Activated CD4-positive, alpha-beta T cell treated with anti-CD3 and anti-CD28 coated beads, Interleukin-2, Interleukin-4, amounts not matched to agents 100 ng/mL and 50 ng/mL, durations not matched to agents 16 hours and 8 hours (primary cell): ENCODE measurements around the gene NFATC3.
A peak's percentile ranks its signal among the peaks of the same experiment; 100 is the strongest.

ENCODE experiments used
- DNase-seq: peaks from one replicate; pipeline ENCODE4 v3.0.0-alpha.2; 2020; ENCODE audit warnings: low spot score

The NFATC3 gene

DNA sequence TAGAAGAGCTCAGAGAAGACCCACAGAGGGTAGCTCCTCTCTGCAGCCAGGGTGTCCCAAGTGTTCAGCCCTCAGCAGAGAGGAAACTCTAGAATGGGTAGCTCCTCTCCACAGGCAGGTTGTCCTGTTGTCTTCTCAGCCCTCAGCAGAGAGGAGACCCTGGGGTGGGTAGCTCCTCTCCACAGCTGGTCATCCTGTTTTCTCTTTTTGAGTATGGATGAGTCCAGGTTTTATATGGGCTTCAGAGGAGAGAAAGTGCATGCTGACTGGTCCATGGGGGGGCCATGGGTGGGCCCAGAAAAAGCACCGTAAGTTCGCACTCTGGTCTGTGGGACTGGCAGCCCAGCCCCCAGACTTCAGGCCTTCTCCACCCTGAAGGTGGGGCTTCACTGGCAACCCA is 102.3 kb downstream of the NFATC3 start:
- DNase-seq = no peak

DNA sequence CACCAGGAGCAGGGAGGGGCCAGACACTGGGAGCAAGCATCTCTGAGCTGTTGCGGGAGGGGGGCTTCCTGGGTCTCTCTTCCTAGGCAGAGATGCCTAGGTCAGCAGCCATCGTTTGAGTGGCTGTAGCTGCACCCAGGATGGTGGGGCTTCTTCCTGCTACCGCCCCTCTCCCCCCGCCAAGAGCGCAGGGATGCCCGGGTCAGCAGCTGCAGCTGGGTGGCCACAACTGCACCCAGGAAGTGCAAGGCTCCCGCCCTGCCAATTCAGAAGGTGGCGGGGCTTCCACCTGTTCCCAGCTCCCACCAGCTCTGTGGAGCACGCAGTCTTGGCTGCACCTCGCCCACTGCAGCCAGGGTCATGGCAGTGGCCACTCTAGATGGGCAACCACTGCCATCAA is 103.0 kb downstream of the NFATC3 start:
- DNase-seq = no peak

DNA sequence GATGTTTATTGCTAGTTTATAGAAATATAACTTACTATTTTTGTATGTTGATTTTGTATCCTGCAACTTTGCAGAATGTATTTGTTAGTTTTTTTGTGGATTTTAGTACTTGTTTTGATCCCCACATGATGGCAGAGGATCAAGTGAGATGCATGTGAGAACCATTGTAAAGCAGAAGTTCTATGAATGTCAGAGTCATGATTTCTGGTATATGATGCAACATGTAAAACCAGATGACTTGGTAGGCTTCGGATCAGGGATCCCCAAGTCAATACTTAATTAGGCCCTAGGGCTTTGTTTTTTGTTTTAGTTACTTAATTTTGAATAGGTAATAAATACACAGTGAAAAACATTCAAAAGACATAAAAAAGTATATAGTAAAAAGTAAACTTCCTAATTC is 104.9 kb downstream of the NFATC3 start:
- no peak for DNase-seq

DNA sequence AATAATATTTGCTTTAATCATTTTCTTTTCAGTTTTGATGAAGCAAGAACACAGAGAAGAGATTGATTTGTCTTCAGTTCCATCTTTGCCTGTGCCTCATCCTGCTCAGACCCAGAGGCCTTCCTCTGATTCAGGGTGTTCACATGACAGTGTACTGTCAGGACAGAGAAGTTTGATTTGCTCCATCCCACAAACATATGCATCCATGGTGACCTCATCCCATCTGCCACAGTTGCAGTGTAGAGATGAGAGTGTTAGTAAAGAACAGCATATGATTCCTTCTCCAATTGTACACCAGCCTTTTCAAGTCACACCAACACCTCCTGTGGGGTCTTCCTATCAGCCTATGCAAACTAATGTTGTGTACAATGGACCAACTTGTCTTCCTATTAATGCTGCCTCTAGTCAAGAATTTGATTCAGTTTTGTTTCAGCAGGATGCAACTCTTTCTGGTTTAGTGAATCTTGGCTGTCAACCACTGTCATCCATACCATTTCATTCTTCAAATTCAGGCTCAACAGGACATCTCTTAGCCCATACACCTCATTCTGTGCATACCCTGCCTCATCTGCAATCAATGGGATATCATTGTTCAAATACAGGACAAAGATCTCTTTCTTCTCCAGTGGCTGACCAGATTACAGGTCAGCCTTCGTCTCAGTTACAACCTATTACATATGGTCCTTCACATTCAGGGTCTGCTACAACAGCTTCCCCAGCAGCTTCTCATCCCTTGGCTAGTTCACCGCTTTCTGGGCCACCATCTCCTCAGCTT is 105.8 kb downstream of the NFATC3 start:
- no peak for DNase-seq

DNA sequence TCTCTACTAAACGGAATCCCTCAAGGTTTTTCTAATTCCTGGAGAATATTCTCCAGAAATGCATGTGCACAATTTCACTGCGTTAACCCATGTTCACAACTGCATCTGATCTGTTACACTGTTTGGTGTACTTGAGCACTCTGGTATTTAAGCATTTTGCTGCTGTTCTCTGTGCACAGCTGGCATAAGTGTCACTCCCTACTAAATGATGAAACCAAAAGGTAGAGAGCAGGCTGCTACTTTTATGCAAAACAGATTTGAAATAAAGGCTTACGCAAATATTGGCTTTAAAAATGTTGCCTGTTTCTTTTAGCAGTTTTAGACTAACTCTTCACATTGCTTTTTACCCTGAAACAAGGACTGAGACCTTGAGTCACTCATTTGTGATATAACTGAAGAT is 109.1 kb downstream of the NFATC3 start:
- no peak for DNase-seq

DNA sequence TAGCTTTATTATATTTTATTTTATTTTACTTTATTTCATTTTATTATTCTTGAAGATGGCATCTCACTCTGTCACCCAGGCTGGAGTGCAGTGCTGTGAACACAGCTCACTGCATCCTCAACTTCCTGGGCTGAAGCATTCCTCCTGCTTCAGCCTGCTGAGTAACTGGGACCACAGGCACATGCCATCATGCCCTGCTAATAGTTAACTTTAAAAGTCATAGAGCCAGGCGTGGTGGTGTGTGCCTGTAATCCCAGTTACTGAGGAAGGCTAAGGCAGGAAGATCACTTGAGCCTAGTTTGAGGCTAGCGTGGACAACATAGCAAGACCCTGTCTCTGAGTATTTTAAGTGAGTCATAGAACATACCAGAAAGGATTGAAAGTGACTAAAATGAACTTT is 112.1 kb downstream of the NFATC3 start:
- no peak for DNase-seq

DNA sequence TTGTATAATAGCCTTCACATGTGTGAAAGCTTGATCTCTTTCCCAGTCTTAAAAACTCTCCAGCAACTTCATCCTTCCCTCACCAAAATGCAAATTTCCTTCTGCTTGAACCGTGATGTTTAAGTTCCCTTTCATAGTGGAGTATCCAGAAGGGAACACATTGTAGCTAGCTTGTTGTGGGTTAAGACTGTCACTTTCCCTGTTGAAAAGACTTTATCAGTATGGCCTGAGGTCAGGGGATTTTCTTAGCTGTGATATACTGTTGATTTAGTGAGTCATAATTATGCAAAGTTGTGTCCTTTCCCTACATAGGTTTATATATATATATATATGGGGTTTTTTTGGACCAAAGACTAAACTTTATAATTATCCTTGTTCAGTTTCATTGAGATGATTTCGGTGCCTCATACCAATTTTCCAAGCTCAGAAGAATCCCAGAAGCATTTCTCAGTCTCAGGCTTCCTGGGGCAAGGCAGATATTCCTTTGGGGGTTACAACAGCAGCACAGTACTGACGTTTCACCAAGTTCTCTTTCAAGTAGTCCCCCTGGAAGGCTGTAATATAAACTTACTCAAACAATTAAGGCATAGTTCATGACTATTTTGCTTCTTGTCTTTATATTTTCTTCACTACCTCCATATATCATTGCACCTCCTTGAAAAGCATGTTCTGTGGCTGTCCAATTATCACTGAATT is 115.1 kb downstream of the NFATC3 start:
- no peak for DNase-seq

DNA sequence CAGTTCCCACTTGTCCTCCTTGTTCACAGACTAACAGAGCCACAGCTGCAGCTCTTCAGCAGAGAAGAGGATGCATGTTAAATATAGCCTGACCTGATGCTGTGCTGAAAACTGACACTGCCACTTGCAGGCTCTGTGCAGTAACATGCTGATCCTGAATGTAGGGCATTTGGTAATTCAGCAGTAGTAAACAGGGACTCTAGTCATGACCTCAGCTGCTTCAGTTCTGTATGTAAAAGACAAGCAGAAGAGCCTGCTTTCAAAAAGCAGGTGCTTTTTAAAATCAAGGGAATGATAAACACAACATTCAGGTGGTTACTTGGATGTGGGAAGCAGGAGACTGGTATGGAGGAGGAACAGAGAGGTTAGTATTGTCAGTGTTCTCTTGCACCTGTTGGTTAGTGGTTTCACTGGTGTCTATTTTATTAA is 116.9 kb downstream of the NFATC3 start:
- DNase-seq = no peak

DNA sequence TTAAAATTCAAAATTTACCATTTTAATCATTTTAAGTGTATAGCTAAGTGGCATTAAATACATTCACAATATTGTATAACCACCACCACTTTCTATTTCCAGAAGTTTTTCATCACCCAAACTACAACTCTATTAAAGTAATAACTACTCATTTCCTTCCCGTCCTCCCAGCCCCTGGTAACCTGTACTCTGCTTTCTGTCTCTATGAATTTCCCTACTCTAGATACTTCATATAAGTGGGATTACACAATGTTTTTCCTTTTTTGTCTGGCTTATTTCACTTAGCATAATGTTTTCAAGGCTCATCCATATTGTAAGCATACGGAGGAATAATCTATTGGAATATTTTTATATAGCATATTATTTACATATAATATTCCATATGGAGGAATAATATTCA is 121.1 kb downstream of the NFATC3 start:
- DNase-seq = no peak

DNA sequence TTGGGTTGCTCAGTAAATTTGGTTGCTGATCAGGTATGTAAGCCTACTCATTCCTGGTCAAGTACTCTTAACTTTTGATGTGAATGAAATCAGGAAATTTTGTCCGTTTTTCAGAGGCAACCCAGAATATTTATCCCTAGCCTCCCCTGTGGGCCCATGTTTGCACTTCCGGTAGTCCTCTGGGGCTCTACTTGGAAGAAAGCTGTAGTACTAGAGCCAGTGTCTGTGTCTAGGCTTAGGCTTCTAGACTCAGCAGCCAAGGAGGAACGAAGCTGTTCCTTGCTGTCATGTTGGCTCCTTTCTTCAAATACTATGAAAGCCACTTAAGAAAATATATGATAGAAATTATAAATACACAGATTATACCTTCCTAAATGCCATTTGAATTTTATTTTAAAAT is 129.6 kb downstream of the NFATC3 start:
- no peak for DNase-seq

DNA sequence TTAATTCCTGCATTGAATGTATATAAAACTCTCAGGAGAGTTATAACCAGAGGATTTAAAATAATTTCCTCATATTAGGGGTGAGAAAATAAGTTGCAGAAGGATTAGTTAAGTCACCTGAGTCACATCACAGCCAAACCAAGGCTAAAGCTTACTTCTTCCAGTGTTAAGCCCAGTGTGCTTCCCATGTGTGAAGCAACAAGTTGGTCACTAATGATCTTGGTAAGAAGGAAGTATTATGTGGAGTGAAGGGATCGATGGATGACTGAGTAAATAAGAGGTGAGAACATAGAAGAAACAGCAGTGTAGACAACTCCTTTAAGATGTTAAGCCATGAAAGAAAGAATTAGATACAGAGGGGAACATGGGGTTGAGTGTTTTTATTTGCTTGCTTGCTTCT is 130.1 kb downstream of the NFATC3 start:
- DNase-seq = no peak

DNA sequence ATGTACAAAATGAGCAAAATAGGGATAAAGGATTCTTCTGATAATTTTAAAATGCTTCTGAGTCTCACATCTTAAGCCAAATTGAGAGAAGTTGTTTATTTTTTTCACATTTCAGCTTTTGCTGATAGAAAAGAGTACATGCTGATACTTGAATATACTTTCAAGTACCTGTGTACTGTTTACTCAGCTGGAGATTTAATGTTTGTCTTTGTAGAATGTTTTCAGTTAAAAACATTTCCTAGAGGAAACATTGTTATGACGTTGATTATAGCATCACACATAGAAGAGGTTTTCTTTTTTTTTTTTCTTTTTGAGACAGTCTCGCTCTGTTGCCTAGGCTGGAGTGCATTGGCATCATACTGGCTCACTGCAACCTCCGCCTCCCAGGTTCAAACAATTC is 131.1 kb downstream of the NFATC3 start:
- no peak for DNase-seq

DNA sequence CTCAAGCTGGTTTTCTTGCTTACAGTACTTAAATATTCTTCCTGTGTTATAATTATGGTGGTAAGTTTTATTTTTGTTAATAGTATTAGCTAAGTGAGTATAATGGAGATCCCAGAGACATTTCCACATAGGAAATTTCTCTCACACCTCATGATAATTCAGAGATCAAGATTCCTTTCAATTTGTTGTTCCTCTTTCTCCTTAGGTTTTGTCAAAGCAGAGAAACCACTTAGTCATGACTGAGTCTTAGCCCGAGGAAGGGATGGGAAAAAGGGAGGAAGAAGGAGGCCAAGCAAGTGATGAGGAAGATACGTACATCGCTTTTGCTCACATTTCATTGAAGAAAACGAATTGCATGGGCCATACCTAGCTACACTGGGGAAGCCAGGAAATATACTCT is 132.3 kb downstream of the NFATC3 start:
- no peak for DNase-seq

DNA sequence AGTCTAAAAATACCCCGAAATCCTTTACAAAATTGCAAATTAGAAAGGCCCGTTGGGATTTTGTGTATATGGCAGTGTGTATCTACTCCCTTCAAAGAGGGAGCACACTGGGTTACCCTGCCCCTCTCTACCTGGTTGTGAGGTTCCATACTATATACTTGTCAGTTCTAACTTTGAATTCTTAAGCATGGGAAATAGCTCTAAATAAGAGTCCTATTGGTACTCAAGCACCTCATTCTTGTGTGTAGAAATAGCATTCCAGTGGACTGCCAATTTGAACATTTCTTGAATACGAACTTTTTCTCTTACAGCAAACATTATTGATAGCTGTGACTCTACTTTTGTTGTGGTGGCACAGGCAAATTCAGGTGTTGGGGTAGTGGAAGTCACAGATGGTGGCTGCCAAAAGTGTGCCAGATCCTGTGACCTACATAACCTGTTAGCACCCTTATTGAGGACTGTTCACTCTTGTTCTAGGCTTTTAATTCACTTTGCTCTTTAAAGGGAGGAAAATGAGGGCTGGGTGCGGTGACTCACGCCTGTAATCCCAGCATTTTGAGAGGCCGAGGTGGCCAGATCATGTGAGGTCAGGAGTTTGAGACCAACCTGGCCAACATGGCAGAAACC is 134.7 kb downstream of the NFATC3 start:
- DNase-seq = no peak

DNA sequence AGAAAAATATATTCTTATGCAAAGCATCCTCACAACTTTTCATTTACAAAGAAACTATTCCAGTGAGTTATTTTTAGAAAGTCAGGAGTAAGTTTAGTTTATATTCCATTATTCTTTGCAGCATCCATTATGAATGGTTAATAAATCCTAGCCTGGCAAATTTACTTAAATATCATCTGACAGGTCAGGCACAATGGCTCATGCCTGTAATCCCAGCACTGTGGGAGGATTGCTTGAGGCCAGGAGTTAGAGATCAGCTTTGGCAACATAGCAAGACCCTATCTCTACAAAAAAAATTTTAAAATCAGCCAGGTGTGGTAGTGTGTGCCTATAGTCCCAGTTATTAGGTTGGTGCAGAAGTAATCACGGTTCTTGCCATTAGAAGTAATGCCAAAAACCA is 137.9 kb downstream of the NFATC3 start:
- no peak for DNase-seq

DNA sequence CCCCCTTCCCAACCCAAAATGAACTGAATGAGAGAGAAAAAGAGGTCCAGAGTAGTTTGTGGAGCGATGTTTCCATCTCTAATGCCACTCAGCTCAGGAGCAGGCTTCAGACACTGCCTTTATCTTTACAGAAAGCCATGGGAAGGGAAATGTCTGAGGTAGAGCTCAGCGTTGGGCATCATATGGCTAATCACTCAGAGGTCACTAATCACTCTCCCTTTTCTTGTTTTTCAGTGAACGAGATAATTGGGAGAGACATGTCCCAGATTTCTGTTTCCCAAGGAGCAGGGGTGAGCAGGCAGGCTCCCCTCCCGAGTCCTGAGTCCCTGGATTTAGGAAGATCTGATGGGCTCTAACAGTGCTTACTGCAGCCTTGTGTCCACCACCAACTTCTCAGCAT is 140.9 kb downstream of the NFATC3 start:
- DNase-seq = no peak

DNA sequence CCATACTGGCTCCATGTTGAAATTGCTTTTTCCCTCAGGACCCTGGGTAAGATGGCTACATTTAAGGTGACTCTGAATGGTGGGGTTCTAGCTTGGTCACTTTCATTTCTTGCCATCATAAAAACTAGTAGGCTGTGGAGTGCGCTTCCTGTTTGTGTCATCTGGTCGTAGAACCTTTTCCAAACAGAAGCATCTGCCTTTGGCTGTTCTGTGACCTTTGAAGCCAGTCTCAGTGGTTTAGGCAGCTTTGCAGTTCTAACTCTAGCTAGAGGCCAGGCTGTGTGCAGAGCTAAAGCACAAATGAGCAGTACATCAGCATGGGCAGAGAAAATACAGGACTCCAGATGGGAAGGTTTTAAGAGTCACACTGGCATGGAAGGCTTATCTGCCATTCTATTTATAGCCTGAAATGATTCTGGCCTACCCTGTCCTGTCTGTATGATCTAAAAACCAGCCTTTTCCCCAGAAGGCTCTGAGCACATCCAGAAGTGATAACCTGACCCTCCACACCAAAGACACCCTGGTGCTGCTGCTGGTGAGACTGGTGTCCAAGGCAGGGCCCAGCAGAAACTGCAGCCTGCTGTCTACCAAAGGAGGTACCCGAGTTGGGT is 142.1 kb downstream of the NFATC3 start:
- DNase-seq = peak; percentile 31

DNA sequence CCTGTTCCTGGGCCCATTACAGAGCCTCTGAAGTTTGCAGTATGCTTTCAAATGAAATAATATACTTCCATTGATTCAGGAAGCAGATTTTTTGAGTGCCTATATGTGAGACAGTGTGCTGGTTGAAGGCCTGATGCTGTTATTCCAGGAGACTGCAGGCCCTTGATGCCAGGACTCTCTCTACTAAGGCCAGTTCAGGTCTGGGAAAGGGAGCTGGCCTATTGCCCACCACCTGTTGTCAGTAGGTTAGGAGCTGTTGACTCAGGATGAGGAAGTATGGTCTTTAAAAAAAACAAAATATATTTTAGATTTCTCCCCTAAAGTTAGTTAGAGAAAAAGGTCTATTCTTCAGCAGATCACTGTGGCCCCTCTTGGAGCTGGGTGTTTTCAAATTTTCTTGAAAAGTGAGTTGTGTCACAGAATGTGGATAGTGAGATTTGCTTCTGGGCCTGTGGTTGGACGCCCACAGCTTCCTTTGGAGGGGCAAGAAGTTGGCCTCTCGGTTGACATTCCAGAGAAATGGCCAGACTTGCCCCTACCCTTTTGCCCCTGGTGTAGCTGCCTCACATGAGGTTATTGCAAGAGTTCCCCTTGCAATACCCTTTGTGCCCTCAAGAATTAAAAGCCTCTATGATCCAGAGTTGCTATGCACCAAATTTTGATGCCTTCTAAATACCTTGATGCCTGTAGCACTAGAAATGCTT is 142.8 kb downstream of the NFATC3 start:
- DNase-seq = no peak

DNA sequence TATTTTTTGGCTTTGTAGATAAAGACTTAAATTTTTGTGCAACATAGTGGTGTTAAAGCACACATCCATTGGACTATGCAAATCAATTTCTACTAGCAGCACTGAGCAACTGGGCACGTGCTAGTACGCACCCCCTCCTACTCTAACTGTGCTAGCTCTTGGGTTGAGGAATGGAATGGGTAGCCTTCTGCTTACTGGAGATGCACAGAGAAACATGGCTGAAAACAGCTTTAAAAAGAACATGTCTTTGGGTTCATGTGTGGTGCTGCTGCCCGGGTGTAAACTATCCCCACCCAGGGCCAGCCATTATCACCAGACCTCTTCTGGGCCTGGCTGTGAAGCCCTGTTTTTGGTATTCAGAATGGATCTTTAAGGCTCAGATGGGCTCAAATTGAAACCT is 143.5 kb downstream of the NFATC3 start:
- no peak for DNase-seq

DNA sequence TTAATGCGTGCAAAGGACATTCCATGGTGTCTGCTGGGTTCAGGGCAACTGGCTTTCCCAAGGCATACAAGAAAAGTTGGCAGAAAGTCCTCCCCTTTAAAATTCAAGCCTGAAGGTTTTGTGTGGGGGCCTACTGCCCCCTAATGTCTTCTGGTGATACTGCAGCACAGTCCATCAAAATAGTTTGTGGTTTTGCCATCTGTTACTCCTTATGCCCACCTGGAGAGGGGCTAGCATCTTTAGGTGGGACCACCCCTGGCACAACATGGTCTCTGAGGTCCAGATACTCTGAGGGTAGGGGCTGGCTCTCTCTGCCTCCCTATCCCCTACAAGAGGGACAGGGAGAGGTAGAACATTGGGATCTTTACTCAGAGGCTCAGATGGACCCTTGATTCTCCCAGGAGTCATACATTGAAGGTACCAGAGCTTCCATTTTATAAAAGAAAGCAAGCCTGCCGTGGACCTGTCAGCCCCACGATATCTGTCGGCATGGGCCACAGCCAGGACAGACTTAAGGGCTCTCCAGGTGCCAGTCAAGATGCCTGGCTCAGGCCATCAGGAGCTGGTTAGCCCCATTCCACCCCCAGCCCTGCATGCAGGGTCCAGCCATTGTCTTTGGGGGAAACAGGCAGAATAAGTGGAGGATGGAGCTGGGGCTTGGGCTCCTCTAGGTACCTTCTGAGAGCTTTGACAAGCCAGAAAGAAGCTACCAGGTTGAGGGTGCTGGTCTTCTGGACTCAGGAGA is 144.4 kb downstream of the NFATC3 start:
- peak; percentile 44 for DNase-seq

DNA sequence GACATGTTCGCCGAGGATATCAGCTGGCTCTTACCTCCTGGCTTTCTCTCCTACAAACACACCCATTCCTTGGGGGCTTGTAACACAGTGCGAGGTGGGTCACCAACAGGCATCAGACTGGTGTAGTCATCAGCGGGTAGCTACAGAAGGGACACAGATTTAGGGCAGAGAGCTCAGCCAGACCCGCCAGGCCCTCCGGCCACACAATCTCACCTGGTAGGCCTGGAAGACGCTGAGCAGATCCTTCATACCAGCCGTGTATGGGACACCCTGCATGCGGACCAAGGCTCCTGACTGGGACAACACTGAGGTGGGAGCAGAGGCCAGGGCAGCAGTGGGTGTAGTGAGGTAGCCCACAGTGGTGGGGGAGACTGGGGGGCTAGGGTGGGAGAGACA is 145.0 kb downstream of the NFATC3 start:
- DNase-seq = no peak

DNA sequence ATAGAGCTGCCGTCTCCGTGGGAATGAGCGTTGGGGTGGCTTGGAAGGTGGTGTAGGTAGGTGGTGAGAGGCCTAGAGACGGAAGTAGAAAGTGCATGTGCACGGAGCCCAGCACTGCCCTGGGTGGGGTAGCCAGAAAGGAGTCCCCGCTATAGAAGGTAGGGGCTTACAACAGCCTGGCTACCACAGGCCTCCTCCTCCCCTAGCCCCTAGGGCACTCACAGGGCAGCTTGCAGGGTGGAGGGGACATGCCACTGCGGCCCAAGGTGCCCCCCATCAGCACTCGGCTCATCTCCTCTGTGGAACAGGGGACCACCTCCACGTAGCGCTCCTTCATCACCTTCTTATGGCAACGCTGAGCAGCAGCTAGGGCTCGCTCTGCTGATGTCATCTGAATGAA is 145.8 kb downstream of the NFATC3 start:
- no peak for DNase-seq
